HG03039 (cell line): ENCODE measurements around the gene JMJD8.

Experiments
- ATAC-seq: cut with Tn5 transposase; IDR thresholded peaks from one replicate; pipeline ENCODE4 v1.9.1; 2021; ENCODE audit warnings: mild to moderate bottlenecking, moderate library complexity; ENCODE audit not compliant: unreplicated experiment

Gene JMJD8

DNA sequence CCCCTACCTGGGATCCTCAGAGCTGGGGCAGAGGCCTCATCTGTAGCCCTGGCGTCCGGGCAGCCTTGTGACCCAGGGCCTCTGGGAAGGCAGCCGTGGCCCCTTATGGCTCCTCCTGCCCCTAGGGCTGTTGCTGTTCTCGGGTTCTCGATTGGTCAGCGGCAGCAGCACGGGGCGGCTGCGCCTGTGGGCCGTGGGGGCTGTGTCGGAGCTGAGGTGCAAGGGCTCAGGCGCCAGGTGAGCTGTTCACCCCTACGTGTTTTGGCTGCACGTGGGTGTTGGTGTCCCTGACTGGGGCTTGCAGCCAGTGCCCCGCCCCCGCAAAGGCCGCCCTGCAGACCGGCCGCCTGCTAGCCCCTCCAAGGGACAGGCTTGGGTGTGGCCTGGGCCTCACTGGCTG is 22.0 kb downstream of the JMJD8 start:
- ATAC-seq, result no peak

DNA sequence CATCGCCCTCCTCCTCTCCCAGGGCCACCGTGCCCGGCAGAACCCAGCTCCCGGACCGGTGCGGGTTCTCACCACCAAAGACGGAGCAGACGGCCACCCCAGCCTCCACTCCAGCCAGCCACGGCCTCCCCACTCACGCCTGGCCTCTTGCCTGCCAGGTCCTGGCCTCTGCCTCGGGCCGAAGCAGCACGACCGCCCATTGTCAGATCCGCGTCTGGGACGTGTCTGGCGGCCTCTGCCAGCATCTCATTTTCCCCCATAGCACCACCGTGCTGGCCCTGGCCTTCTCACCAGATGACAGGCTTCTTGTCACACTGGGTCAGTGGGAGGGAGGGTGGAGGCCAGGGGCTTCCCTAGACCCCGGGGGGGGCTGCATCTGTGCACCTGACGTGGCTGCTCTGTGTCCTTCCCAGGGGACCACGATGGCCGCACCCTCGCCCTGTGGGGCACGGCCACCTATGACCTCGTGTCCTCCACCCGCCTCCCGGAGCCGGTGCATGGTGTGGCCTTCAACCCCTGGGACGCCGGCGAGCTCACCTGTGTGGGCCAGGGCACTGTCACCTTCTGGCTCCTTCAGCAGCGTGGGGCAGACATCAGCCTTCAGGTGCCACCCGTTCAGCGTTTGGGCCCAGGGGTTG is 22.8 kb downstream of the JMJD8 start:
- no peak for ATAC-seq

GRCh38 chr16:660459-661183 is 23.5 kb downstream of the JMJD8 start:
- ATAC-seq, result no peak

DNA sequence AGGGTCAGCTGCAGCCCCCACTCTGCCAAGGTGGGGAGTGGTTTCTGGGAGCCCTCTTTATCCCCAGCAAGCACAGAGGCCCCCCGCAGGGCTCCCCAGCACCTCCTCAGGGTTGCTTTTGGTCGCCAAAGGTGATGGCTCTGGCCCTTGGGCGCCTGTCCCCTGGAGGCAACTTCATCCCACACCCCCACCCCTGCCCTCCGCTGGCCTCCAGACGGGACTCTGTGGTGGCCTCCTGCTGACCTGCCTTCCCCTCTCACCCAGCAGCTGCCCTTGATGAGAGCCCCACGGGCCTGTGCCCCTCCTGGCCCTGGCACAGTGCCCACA is 24.0 kb downstream of the JMJD8 start:
- no peak for ATAC-seq

DNA sequence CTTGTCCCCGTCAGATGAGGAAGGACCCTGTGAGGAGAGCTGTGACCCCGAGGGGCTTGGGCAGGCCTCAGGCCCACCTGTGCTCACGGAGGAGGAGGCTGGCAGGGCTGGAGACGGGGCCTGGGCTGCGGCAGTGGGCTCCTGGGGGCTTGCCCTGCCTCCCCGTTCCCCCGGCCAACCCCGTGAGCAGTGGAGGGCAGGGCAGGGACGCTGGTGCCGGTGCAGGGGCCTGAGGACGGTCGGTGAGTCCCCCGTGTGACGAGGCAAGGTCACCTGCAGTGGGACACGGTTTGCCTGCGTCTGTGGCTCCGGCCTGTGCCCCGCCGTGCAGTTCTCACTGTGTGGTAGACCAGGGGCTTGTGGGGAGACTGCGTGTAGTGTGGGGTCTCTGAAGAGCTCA is 24.5 kb downstream of the JMJD8 start:
- no peak for ATAC-seq

GRCh38 chr16:658679-659571 is 25.2 kb downstream of the JMJD8 start:
- ATAC-seq, result no peak

GRCh38 chr16:657487-657886 is 26.6 kb downstream of the JMJD8 start:
- no peak for ATAC-seq

DNA sequence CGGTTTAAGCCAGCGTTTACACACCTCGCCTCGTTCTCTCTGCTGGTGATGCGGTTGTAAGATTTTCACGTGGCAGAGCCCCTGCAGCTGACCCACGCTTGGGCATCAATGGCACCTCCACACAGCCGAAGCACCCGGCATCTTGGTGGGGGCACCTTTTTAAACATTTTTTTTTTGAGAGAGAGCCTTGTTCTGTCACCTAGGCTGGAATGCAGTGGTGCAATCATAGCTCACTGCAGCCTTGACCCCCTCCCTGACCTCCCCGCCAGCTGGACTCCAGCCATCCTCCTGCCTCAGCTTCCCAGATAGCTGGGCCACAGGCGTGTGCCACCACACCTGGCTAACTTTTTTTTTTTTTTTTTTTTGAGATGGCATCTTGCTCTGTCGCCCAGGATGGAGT is 30.1 kb downstream of the JMJD8 start:
- ATAC-seq, result no peak

DNA sequence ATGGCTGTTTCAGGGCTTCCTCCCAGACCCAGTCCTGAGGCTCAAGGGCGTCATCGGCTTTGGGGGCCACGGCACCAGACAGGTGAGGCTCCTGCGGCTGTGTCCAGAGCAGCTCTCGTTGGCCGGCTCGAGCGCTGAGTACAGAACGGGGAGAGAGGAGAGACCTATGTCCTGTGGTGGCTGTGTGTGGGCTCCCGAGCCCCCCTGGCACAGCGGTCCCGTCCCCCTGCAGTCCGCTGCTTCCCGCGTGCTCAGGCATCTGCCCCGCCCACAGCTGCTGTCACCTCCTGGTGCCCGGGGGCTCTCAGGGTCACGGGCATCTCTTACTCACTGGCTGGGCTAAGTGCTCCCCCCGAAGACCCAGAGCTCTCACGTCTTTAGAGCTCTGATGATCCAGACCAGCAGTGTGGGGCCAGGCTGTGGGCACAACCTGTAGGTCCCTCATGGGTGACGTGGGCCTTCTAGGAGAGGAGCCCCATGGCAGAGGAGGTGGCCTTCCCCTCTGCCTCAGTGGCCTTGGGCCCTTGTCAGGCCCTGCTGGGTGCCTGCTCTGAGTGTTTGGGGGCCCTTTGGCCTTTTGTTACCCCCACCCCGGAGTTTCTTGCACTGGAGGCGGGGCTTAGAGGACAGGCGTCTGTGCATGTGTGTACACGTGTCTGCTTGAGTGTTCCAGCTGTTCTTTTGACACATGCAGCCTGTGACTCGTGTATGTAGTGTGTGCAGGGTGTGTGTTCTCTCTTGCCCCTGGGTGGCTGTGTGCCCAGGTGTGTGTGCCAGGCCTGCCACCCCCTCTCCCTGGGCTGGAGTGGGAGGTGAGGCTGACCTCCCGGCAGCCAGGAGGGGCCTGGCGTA is 31.5 kb downstream of the JMJD8 start:
- no peak for ATAC-seq

GRCh38 chr16:651844-652243 is 32.3 kb downstream of the JMJD8 start:
- no peak for ATAC-seq

DNA sequence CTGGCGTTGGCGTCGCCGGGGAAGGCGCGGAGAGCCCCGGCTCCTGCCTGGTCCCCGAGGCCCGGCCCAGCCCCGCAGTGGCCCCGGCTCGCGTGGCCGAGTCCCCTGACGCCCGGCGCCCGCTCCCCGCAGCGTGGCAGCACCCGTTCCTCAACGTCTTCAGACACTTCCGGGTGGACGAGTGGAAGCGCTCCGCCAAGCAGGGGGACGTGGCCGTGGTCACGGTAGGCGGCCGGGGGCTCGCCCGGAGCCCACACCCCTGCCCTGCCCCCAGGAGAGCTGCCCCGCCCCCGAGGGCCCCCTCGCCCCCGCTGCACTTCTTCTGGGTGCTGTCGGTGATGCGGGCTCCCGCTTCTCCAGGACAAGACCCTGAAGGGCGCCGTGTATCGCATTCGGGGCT is 34.5 kb downstream of the JMJD8 start:
- peak; percentile 4 for ATAC-seq

GRCh38 chr16:648781-649589 is 35.1 kb downstream of the JMJD8 start, which contains the start of gene WDR90:
TSS of gene WDR90 (plus strand) at chr16:649365. CDS start at chr16:649417, 52 bp downstream.
- ATAC-seq, result peak; percentile 67

DNA sequence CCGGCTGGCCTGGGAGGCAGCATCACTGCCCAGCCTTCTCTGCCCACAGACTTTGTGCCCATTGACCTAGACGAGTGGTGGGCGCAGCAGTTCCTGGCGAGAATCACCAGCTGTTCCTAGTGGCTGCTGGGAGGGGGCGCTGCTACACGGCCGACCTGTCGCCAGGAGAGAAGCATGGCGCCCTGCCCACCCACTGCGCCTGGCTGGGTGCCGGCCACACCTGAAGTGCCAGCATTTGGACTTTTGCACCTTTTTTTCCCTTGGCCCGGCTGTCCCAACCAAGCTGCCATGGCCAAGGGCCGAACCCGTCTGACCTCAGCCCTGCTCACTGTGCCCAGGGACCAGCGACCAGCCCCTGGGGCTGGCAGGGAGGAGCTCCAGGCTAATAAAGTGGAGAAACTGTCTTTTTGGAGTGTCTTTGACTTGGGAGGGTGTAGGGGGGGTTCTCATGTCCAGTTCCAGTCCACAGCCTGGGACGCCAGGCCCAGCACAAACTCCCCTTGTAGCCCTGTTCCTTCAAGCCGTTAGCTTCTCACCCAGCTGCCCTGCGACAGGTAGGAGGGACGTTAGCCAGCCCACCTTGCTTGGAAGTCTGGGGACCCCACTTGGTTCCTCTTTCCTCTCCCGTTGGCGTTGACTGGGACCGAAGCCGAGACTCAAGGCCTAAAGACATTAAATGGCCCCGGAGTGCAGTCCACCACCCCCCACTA is 35.9 kb downstream of the JMJD8 start:
- ATAC-seq, result no peak

DNA sequence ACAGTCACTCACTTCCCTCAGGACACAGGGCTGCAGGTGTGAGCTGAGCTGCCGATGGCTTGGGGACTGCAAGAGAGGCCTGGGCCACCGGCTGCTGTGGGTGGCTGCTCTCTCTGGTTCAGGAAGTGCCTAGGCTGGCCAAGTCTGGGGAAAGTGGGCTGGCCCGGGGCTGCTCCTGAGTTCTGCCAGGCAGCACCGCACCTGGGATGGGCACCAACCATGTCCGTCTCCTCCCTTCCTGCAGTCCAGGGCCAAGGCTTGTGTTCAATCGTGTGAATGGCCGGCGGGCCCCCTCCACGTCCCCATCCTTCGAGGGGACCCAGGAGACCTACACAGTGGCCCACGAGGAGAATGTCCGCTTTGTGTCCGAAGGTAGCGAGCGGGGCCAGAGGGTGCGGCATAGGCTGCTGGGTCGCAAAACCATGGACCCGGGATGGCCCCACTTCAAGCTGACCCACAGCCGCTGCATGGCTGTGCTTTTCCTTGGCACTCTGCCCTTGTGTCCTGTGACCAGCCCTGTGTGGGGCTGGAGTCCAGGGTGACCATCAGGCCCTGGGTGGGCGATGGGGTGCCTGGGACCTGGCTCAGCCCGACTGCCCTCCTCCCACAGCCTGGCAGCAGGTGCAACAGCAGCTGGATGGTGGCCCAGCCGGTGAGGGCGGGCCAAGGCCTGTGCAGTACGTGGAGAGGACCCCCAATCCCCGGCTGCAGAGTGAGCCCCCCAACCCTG is 36.8 kb downstream of the JMJD8 start:
- ATAC-seq, result no peak

DNA sequence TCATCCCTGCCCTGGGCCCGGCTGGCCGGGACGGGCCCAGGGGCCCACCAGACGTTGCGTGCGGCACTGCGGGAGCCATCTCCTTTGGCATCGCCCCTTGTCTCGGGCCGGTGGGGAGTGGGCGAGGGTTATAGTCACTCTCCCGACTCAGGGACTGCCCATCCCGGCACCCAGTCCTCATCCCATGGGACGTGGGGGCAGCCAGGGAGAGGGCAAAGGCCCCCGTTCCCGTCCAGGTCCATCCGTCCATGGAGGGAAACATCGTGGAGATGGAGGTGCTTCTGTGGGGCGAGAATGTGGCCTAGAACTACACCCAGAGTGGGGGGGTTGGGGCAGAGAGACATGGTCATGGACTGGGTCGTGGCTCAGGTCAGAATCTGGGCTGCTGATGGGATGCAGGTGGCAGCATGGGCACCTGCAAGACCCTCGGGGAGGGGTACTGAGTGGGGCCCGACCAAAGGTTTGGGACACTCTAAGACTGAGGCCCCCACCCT is 37.4 kb downstream of the JMJD8 start:
- no peak for ATAC-seq

- ATAC-seq, result no peak
Observed at GRCh38 chr16:645852-646678, 38.1 kb downstream of the JMJD8 start.

DNA sequence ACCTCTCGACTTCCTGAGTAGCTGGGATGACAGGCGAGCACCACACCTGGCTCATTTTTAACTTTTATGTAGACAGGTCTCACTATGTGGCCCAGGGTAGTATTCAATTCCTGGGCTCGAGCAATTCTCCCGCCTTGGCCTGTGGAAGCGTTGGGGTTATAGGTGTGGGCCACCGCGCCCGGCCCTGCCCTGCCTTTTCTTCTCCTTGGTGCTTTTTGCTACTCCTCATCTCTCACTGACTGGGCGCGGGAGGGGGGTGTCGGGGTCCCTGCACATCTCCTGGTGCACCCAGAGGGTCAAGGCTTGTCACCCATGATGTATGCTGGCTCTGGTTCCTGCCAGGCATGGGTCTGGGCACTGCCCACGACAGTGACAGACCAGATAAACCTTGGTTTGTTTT is 39.6 kb downstream of the JMJD8 start:
- ATAC-seq, result no peak

- ATAC-seq, result no peak
Observed at GRCh38 chr16:643050-643368, 41.1 kb downstream of the JMJD8 start.
